ENCODE data around the gene MYO10.
A peak's percentile ranks its signal among the peaks of the same experiment; 100 is the strongest.

The MYO10 gene

DNA sequence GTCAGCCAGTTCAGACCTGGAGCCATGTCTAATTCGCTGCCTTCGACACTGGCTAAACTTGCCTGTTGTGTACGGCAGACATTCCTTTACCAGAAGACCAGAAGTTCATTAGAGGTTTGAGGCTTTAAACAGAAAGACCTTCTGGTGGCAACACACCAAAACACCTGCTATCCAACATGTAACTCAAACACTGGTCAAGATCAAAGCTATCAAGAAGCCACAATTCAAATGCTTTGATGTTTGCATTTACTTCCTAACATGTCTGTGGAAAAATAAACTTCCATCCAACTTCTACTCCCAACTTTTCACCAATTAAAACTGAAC, 228.3 kb downstream of the MYO10 start:
- no peak for DNase-seq

DNA sequence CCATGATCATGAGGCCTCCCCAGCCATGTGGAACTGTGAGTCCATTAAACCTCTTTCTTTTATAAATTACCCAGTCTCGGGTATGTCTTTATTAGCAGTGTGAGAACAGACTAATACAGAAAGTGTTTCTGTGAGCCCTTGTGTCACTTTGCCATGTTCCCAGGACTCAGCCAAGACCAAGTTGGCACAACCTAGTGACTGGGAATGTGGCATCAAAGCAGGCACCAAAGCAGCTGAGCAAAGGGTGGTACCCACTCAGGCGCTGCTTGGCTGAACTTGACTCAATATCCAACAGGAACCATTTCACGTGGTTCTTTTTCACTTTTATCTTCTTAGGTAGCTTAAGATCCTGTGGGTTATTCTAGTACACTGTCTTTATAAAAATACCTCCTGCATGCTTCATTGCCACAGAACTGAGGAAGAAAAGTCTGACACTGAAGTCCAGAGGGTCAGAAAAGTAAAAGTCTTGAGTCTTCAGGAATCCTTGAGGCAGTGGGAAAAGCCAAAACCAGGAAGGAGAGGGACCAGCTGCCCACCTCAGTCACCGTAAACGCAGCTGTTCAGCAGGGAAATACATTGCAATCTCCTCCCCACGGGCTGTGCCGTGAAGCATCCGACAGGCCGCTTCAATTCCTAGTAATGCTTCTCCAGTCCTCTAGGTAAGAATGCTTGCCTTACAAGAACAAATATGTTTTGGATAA, 228.8 kb downstream of the MYO10 start:
- DNase-seq = peak in 4 of 14 donors; percentile 23 to 39 (median 26)

DNA sequence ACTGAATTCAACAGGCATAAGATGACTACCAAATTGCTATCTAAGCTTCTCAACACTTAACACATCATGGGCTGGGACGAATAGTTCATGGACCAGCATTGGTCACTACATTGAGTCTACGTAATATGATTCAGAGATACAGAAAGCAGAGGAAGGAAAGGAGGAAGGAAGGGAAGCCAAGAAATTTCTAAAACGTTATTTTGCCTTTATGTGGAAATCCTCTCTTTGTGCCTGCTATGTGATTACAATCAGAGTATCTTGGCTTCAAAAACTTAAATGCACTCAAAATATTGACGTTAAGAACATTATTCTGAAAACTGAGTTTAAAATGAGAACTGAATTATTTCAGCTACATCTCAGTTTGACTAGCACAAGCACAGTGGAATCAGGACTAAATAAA, 231.1 kb downstream of the MYO10 start:
- DNase-seq = no peak

DNA sequence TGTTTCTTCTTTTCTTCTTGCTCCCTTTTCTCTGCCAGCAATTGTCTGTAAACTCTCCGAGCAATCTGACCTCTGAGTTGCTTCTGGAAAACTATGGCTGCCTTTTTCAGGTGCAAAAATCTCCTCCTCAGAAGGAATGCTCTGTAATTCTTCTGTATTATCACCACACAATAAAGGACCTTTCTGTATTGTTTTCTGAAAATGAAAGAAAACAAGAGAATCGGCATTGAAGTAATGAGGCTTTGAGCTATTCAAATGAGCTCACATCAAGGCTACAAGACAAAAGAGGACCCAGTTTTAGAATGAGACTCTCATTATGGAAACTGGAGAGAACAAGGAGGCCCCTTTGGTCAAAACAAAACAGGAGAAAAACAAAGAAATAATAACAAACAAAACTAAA, 233.1 kb downstream of the MYO10 start:
- DNase-seq = no peak

DNA sequence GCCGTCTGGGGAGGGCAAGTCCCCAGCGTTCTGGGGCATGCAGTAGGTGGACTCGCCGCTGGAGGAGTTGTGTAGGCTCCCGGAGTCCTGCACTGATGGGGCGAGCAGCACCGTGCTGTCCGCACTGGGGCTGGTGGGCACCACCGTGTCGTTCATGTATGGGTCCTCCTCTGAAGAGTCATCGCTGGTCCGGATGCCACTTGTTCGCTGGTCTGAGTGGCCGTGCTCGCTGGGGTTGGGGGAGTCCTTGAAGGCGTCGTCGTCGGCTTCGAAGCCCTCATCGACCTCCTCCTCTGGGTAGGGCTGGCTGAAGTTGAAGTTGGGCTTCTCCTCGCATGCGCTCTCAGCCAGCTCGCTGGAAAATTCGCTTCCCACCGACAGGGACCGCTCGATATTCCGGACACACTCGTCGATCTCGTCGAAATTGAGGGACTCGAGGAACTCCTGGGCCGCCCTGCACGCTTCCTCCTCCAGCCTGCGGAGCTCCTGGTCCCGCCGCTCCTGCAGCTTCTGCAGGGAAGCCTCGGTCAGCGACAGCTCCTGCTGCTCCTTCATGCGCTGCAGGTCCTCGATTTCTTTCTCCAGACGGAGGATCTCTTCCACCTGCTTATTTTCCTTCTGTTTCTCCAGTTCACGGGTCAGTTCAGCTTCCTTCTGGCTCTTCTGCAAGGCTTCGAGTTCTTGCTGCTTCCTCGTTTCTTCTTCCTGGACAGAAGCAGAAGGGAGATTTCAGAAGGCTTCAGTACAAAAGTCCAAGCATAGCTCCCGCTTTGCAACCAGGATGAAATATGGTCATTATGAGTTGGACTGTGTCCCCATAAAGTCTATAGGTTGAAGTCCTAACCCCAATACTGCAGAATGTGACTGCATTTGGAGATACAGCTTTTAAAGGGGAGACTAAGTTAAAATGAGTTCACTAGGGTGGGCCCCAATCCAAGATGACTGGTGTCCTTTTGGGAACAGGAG, 234.7 kb downstream of the MYO10 start:
- no peak for DNase-seq

DNA sequence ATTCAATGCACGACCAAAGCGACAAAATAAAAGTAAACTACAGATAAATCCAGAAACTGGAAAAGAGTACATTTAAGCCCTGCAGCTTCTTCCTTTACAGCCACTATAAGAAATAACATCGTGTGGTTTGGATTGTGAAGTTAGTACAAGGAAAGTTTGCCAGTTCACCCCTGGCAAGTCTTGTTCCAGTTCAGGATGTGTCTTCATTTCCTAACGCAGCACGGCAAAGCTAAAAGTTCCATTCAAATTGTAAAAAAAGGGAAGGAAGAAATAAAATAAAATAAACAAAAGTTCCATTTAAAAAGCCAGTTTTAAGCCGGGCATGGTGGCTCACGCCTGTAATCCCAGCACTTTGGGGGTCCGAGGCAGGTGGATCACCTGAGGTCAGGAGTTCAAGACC, 236.0 kb downstream of the MYO10 start:
- no peak for DNase-seq

DNA sequence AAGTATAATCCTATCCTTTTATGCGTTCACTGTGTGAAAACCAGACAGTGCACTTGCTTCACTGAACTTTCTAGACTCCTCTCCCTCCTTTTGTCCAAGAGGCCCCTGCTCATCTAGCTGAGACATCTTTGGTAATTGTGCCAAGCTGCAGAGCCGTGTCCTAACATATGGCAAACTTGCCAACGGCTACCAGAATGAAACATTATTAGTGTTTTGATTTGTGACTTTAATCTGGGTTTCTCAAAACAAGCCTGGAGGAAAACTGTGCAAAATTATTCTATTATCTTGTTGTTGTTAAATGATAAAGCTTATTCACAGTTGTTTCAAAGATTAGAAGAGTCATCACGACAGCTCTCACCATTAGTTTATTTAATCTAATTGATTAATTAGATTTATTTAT, 240.3 kb downstream of the MYO10 start:
- no peak for DNase-seq

DNA sequence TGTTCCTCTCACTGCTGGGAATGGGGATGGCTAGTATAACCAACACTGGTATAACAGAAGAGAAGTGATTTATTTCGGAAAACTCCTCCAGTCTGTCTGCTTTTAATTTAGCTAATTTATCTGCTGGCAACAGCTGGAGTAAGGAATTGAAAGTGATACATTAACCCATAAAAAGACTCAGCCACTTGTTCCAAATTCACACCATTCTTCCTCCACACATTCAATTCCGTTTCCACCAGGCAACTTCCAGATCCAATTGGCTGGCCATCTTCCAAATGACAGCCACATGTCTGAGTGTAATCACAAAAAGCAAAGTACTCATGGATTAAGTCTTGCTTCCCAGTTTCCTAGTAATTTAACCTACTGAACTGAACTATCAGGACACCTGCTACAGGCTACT, 242.2 kb downstream of the MYO10 start:
- no peak for DNase-seq

DNA sequence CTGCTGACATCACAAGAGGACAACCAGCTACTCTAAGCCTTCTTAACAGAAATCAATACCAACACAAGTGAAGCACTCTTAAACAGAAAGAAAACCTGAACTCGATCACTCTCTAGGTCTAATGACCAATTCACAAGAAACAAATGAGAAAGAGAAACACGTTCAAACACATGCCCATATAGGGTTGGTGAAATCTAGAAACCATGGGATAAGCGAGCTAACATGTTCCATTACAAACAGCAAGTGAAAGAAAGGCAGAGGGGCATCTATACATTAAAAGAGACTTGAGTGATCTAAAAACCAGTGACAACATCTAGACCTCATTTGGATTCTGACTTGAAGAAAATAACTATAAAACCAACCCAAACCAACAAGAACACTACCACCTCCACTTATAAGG, 244.4 kb downstream of the MYO10 start:
- DNase-seq = no peak

DNA sequence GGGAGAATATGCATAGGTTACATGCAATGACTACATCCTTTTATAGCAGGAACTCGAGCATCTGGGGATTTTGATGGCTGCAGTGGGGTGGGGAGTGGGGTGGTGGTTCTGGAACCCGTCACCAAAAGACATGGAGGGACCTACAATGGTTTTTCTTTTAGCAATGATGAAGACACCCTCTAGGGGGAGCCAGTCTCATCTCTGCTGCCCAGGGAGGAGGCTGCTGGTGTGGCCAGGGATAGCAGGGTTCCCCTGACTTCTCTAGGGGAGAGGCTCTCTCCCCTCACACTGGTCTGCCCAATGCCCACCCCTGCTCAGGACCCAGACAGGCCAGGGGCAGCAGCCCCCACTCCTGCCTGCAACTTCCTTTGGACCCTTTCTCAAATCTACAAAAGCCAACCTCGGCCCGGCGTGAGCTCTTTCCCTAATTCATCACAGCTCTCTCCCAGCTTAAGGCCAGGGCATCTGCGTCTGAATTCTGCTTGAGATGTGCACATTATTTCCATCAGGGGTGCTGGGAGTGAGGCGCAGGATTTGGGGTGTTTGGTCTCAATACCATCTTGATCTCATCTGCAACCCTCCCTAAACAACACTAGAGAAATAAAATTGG, 245.7 kb downstream of the MYO10 start:
- DNase-seq = peak in 7 of 14 donors; percentile 14 to 47 (median 21)

DNA sequence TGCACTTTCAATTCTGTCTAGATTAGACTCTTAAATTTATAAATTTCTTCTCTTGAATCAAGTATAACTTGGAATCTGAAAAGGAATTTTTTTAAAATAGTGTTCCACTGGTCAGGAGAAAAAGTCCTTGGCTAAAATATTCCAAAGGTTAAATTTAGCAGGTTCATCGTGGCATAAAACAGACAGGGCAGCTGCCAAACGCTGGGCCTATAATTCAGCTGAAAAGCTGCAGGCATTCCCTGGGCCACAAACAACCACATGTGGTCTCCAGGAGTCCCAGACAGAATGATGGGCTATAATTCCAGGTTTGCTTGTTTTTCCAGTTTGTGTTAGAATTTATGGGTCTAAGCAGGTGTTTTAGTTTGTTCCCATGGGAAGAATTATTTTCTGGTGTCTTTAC, 248.2 kb downstream of the MYO10 start:
- DNase-seq = no peak

DNA sequence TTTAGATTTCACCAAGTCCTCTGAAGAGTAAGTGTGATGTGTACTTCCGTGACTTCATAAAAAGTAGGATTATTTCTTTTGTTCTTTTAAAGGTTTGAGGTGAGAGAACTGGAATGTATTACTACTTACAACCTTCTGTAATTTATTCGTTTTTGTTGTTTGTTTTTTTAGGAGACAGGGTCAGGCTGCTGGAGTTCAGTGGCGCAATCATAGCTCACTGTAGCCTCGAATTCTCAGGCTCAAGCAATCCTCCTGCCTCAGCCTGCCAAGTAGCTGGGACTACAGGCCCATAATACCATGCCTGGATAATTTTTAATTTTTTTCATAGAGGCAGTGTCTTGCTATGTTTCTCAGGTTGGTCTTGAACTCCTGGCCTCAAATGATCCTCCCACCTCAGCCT, 251.0 kb downstream of the MYO10 start:
- no peak for DNase-seq

DNA sequence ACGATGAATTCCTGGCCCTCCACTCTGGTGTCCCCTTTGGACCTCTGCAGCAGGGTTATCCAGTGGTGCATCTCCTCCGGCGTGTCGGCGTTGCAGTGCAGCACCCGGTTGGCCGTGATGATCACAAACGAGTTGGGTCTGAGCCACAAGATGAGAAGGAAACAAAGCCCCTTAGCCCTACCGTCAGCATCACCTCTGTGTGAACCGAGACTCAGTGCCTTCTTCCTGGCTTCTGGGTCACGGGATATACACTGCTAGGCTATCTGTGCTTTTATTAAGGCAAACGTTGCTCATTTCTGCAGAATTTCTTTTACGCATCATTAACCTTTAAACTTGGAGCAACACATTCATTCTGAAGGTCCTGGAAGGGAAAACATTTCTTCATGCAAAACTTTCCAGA, 254.2 kb downstream of the MYO10 start:
- no peak for DNase-seq

DNA sequence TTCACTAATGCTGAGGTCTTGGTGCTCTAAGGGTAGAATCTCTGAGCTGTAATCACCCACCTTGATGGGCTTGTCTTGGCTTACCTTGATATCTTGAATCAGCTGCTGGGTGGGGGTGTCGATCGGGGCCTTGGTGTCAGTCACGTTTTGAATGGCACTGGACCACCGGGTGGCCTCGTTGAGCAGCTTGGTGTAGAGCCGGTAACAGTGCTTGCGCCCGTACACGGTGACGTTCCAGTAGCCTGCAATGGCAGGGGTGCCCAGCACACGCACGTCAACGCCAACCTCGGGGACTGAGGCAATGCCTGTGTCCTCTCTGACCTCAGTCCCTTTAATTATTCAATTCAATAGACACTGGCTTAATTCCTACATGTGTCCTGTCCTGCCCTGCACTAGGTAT, 256.2 kb downstream of the MYO10 start:
- no peak for DNase-seq

DNA sequence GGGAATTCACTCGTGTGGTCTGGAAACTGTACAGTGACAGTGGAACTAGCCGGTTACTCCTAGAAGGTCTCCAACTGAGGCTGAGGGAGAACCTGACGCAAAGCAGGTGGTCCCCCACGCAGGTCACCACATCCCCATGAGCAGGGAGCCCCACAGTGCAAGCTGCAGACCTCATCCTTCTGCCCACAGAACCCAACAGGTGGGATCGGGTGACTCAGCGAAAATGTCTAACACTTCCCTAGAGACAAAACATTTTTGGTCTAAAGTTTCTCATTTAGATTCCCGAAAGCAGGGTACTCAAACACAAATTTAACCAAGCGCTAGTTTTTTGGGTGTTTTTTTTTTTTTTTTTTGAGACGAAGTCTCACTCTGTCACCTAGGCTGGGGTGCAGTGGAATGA, 256.9 kb downstream of the MYO10 start:
- no peak for DNase-seq

DNA sequence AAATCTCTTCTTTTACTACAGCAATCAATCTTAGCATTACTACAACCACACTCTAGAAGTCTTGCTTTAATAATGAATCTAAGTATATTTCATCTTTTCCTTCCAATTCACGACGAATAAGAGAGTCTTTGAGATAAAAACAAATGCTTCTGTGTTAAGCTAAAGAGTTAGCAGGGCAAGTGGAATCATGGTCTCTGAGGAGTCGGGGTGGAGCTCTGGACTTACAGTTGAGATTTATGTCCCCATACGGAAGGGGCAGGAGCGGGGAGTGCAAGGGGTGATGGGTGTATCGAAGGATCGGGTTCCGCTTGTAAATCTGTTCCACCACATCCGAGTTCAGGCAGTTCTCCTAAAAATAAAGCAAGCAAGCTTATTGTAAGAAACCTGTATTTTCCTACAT, 260.3 kb downstream of the MYO10 start:
- no peak for DNase-seq

DNA sequence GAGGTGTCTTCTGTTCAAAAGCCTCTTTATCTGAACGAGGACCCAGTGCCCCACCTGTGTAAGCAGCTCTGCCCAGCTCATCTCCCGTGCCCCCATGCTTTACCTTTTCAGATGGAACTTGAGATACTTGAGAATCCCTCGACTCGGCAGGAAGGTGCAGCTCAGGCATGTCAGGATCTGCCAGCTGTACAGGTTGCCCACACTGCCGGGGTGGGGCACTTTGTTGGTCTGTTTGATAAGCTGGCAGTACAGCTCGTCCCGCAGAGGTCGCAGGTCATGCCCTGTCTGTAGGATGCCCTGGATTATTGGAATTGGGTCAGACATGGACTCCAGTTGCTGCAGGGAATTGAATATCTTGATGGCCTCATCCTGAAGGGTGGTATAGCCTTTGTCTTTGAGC, 261.3 kb downstream of the MYO10 start:
- no peak for DNase-seq

DNA sequence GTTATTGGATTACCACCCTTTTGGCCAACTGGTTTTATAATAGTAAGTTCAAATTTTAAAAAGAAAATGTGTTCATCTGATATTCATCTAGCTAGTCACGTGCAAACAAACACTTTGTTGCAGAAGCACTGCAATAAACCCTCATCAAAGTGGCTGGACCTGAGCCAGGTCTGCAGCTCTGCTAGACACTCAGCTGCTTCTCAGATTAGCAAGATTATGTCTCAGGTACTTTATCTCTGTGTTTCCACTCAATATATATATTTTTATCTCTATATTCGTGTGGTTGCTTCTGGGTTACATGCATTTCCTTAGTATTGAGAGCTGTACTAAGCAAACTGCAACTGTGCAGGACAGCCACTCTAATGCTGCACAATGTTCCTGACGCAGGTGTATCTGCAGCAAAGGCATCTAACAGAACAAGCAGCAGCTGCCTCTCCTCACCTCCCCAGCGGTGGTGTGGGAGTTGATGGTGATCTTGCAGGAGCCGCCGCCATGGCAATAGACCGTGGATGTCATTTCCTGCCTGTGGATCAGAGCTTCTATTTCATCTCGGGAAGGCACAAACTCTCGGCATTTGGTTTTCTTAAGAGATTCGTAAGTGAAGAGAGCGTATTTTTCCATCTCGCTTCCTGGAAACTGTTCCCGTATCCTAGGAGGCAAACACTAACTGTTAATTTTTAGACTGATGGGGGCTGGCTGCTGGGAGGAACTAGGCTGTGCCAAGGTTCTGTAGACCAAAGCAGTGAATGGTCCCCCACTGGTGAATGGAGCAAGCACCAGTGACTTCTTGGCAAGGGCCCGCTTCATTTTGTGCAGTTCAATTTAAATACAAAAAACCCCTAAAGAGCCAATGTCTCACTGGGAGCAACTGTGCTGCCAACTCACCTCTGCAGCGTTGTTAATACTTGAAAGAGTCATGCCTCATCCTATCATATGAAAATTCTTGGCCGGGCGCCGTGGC, 262.6 kb downstream of the MYO10 start:
- DNase-seq = peak in 5 of 14 donors; percentile 19 to 42 (median 28)

DNA sequence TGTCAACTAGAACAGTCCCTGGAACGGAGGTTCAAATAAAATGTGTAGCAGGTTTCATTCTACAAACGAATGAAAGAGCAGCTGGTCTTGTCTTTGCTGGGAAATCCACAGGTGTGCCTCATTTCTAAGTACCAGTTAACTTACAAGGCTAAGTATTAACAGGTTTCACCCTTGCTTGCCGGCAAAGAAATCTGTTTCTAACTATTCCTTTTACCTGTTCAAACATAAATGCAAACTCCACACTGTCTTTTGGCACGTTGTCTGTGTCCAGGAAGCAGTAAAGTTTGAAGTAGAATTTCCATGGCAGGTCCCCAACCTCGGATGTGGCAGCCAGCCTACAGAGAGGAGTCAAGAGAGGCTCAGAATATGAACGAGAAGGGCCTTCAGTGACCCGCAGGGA, 264.9 kb downstream of the MYO10 start:
- DNase-seq = no peak

DNA sequence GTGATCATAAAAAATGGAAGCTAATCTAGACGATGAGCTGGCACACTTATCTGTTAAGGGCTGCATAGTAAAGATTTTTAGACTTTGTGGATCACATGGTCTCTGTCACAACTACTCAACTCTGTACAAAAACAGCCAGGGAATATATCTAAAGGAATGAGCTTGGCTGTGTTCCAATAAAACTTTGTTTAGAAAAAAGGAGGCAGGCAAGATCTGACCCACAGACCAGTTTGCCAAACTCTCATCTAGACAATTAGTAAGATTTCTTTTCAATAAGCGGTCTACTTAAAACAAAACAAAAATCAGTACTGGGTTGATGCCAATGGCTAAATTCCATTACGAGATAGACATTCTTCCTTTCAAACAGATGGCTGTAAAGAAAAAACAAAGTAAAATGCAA, 266.3 kb downstream of the MYO10 start:
- DNase-seq = no peak

DNA sequence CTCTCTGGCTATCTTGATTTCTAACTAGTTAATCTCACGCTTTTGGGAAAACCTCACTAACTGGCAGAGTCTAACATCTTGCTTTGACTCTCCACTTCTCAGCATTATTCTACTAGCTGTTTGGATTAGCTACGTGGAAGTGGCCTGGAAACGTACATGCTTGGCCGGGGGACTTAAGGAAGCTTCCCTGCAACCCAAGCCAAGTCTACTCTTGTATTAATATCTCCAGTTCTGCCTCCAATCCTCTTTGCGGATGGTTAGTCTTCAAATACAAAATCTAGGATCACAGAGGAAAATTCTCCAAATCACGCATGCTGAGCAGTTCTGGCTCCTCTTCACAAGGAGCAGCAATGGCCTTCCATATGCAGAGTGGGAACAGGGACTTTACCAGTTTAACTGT, 267.5 kb downstream of the MYO10 start:
- no peak for DNase-seq

DNA sequence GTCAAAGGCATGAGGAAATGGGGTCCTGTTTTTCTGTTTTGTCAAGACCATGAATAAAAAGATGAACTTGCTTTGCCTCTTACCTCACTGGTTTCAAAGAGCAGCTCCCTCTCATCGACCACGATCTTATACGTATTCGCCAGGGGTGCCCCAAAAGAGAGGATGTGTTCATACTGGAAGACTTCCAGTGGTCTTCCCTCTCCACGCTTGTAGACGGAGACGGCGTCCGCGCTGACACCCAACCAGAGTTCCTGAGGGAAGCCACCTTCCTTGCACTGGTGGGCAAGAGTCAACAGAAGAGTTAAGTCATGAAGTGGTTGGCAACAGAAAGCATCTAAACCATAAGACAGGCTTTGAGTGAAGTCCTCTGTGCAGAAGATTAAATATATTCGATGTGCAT, 267.9 kb downstream of the MYO10 start:
- DNase-seq = no peak

All from C1 segment of cervical spinal cord (tissue), 14 donors.